IMR-90 (cell line): ENCODE measurements around the gene SLC24A3. TPM values are rescaled to one million over a fixed set of nuclear protein-coding genes. Genes with fewer than 3 reads are reported as not detected.

ENCODE experiments used
- ATAC-seq: fragments of 200-7000 bp; cut with Tn5 transposase; 2 replicates; pipeline ENCODE4 v1.9.1; 2020; ENCODE audit warnings: low read depth, mild to moderate bottlenecking, moderate library complexity
- BruUV-seq: library from RNA; stranded (reverse); fragments of 400-500 nt; replicated peaks from 2 replicates; lab custom pipeline; 2021; lab: Mats Ljungman, UMichigan
- CTCF ChIA-PET: fragments of 300-600 bp; formaldehyde crosslinking; extraction: SDS; loops from one replicate; lab custom pipeline; 2021; ENCODE audit warnings: antibody characterized with exemption; lab: Yijun Ruan, JAX
- POLR2A ChIA-PET: fragments of 300-600 bp; sonication (Branson Sonifier 250); formaldehyde crosslinking; loops from one replicate; lab custom pipeline; 2022; ENCODE audit warnings: antibody characterized with exemption; ENCODE audit not compliant: unreplicated experiment; lab: Charles Lee
- DNase-seq: peaks from one replicate; pipeline ENCODE4 v3.0.0; 2013
- H2AFZ ChIP-seq: replicated peaks from 2 replicates; pipeline ENCODE3; 2013; ENCODE audit warnings: low read length, mild to moderate bottlenecking; ENCODE audit not compliant: poor library complexity
- H2AK5ac ChIP-seq: 2 replicates; pipeline ENCODE4 v1.6.1; 2013; ENCODE audit warnings: low read depth, low read length, inconsistent platforms
- H2AK9ac ChIP-seq: replicated peaks from 2 replicates; pipeline ENCODE3; 2013; ENCODE audit warnings: mild to moderate bottlenecking, low read depth, low read length, moderate library complexity; ENCODE audit not compliant: poor library complexity
- H2BK120ac ChIP-seq: 2 replicates; pipeline ENCODE4 v1.6.1; 2013; ENCODE audit warnings: low read depth, low read length, inconsistent platforms
- H2BK15ac ChIP-seq: 3 replicates; pipeline ENCODE4 v1.6.1; 2013; ENCODE audit warnings: low read depth, low read length, inconsistent platforms
- H2BK20ac ChIP-seq: 2 replicates; pipeline ENCODE4 v1.6.1; 2013; ENCODE audit warnings: low read depth, mild to moderate bottlenecking, inconsistent platforms, low read length, moderate library complexity
- H2BK5ac ChIP-seq: 2 replicates; pipeline ENCODE4 v1.6.1; 2013; ENCODE audit warnings: mild to moderate bottlenecking, low read depth, low read length, inconsistent platforms; ENCODE audit not compliant: poor library complexity, severe bottlenecking
- H3K14ac ChIP-seq: replicated peaks from 2 replicates; pipeline ENCODE4 v1.6.1; 2013; ENCODE audit warnings: low read depth, low read length, inconsistent platforms
- H3K18ac ChIP-seq: 2 replicates; pipeline ENCODE4 v1.6.1; 2013; ENCODE audit warnings: low read depth, low read length, control low read depth
- H3K23ac ChIP-seq: 2 replicates; pipeline ENCODE4 v1.6.1; 2013; ENCODE audit warnings: low read depth, low read length, inconsistent platforms
- H3K27ac ChIP-seq: 2 replicates; pipeline ENCODE4 v1.5.1; 2013; ENCODE audit warnings: mild to moderate bottlenecking, control low read depth, low read length; ENCODE audit not compliant: insufficient read depth
- H3K27me3 ChIP-seq: 2 replicates; pipeline ENCODE4 v1.6.1; 2013; ENCODE audit warnings: low read length; ENCODE audit not compliant: control insufficient read depth, insufficient read depth
- H3K36me3 ChIP-seq: 2 replicates; pipeline ENCODE4 v1.6.1; 2013; ENCODE audit warnings: low read length, mixed read lengths; ENCODE audit not compliant: control insufficient read depth, insufficient read depth
- H3K4ac ChIP-seq: 2 replicates; pipeline ENCODE4 v1.6.1; 2013; ENCODE audit warnings: low read depth, low read length, inconsistent platforms
- H3K4me1 ChIP-seq: 2 replicates; pipeline ENCODE4 v1.6.1; 2013; ENCODE audit warnings: low read length, mixed read lengths; ENCODE audit not compliant: control insufficient read depth, insufficient read depth
- H3K4me2 ChIP-seq: 2 replicates; pipeline ENCODE4 v1.6.1; 2013; ENCODE audit warnings: low read depth, mild to moderate bottlenecking, control low read depth, low read length, moderate library complexity
- H3K4me3 ChIP-seq: 2 replicates; pipeline ENCODE4 v1.5.1; 2013; ENCODE audit warnings: low read depth, mild to moderate bottlenecking, control low read depth, low read length, moderate library complexity; ENCODE audit not compliant: insufficient read depth
- H3K56ac ChIP-seq: 2 replicates; pipeline ENCODE4 v1.6.1; 2013; ENCODE audit warnings: low read length, inconsistent platforms; ENCODE audit not compliant: insufficient read depth; ENCODE audit errors: extremely low read depth
- H3K79me1 ChIP-seq, 2 experiments: 2 replicates each; pipeline ENCODE4 v1.6.1; 2013; ENCODE audit warnings: low read length in 2 of 2, inconsistent platforms in 1 of 2, low read depth in 1 of 2
- H3K9ac ChIP-seq: 2 replicates; pipeline ENCODE4 v1.6.1; 2013; ENCODE audit warnings: low read depth, low read length, control low read depth
- H3K9me1 ChIP-seq: 2 replicates; pipeline ENCODE4 v1.6.1; 2013; ENCODE audit warnings: low read length, inconsistent platforms; ENCODE audit not compliant: insufficient read depth
- H3K9me3 ChIP-seq: 2 replicates; pipeline ENCODE4 v1.6.1; 2013; ENCODE audit warnings: low read length; ENCODE audit not compliant: control insufficient read depth, insufficient read depth
- H4K20me1 ChIP-seq: 2 replicates; pipeline ENCODE4 v1.6.1; 2013; ENCODE audit warnings: low read length, inconsistent platforms; ENCODE audit not compliant: insufficient read depth
- H4K5ac ChIP-seq: 2 replicates; pipeline ENCODE4 v1.6.1; 2013; ENCODE audit warnings: mild to moderate bottlenecking, low read depth, low read length, control low read depth
- H4K8ac ChIP-seq, 2 experiments: 2 replicates each; pipeline ENCODE4 v1.6.1; 2013; ENCODE audit warnings: low read depth in 2 of 2, low read length in 2 of 2, control low read depth in 1 of 2, inconsistent platforms in 1 of 2
- H4K91ac ChIP-seq: 2 replicates; pipeline ENCODE4 v1.6.1; 2013; ENCODE audit warnings: low read depth, low read length, inconsistent platforms; ENCODE audit not compliant: insufficient read depth
- BHLHE40 ChIP-seq: fragments of 150-350 bp; IDR thresholded peaks from 2 replicates; pipeline ENCODE4 v1.6.1; 2016; ENCODE audit warnings: mild to moderate bottlenecking, low read depth, low read length
- CEBPB ChIP-seq: IDR thresholded peaks from 2 replicates; pipeline ENCODE4 v1.6.1; 2012; ENCODE audit warnings: low read depth, low read length, improper control_type of control experiment
- FOS ChIP-seq: fragments of 150-350 bp; IDR thresholded peaks from 2 replicates; pipeline ENCODE4 v1.6.1; 2016; ENCODE audit warnings: low read depth, low read length
- MAFK ChIP-seq: IDR thresholded peaks from 2 replicates; pipeline ENCODE4 v1.6.1; 2012; ENCODE audit warnings: low read depth, low read length, improper control_type of control experiment
- NFE2L2 ChIP-seq: fragments of 150-350 bp; IDR thresholded peaks from 2 replicates; pipeline ENCODE4 v1.6.1; 2016; ENCODE audit warnings: low read depth, mild to moderate bottlenecking, low read length
- POLR2A ChIP-seq: IDR thresholded peaks from 2 replicates; pipeline ENCODE4 v1.6.1; 2012; ENCODE audit warnings: mild to moderate bottlenecking, low read depth, low read length
- RAD21 ChIP-seq: IDR thresholded peaks from 2 replicates; pipeline ENCODE4 v1.6.1; 2012; ENCODE audit warnings: low read length, improper control_type of control experiment
- RCOR1 ChIP-seq: IDR thresholded peaks from 2 replicates; pipeline ENCODE4 v1.6.1; 2012; ENCODE audit warnings: mild to moderate bottlenecking, low read length, improper control_type of control experiment; ENCODE audit not compliant: insufficient replicate concordance
- SMC3 ChIP-seq: fragments of 150-350 bp; IDR thresholded peaks from 2 replicates; pipeline ENCODE4 v1.6.1; 2016; ENCODE audit warnings: low read depth, mild to moderate bottlenecking, antibody characterized with exemption, low read length, moderate library complexity
- USF2 ChIP-seq: fragments of 150-350 bp; IDR thresholded peaks from 2 replicates; pipeline ENCODE4 v1.6.1; 2017; ENCODE audit warnings: mild to moderate bottlenecking, antibody characterized with exemption, low read length, low read depth
- WGBS, 2 experiments: methylation state at CpG; one replicate each; pipeline versions ENCODE4 v1.1.5 to v1.1.7; 2013; ENCODE audit warnings: missing lambda C conversion rate in 2 of 2; ENCODE audit not compliant: insufficient read length in 1 of 2; ENCODE audit errors: extremely low coverage in 2 of 2; 5-methylcytosine and 5-hydroxymethylcytosine counted together
- dilution Hi-C: fragments of 300-500 bp; cut with HindIII; formaldehyde crosslinking; loops from one replicate; pipeline ENCODE4 v1.14.3; 2018; ENCODE audit warnings: low sequenced_read_pairs; ENCODE audit not compliant: unreplicated experiment
- in situ Hi-C: fragments of 300-500 bp; cut with MboI; formaldehyde crosslinking; loops from 3 replicates; pipeline ENCODE4 v1.14.3; 2019; ENCODE audit warnings: low sequenced_read_pairs, inconsistent platforms, mixed read lengths
- intact Hi-C: fragments of 100-400 bp; cut with micrococcal nuclease; formaldehyde crosslinking; loops from 2 replicates; pipeline ENCODE4 v1.10.0; 2022
- polyA plus RNA-seq, 3 experiments: library from polyadenylated mRNA; depleted of rRNA; stranded (reverse); fragments of >200 nt; gene quantifications; 2 replicates each; pipeline ENCODE4 v1.2.3, GENCODE V29; 2012; ENCODE audit warnings: low replicate concordance in 1 of 3
- total RNA-seq: library from RNA; depleted of rRNA; stranded (reverse); fragments of >200 nt; gene quantifications from 2 replicates; pipeline ENCODE4 v1.2.3, GENCODE V29; 2012
- TF ChIP-seq, protein P1 (sequence below): fragments of 150-350 bp; IDR thresholded peaks from 2 replicates; pipeline ENCODE4 v1.6.1; 2016; ENCODE audit warnings: low read depth, mild to moderate bottlenecking, low read length, moderate library complexity, borderline replicate concordance
- TF ChIP-seq, protein P2 (sequence below): conservative IDR thresholded peaks from 2 replicates; pipeline ENCODE4 v1.5.1; 2012; ENCODE audit warnings: mild to moderate bottlenecking, low read depth, low read length, improper control_type of control experiment

SLC24A3 gene
- total and polyA plus RNA-seq, 2 of the 4 experiments (the other 2 are of a cell fraction), result not detected

GRCh38 chr20:19767070-19767469 lies 554.6 kb downstream of the SLC24A3 start:
- WGBS, 2 experiments, result 70% methylated on average over 2 of the region's 4 CpGs; no CpG with 5 or more reads in 1 of the 2 experiments
- Histone ChIP-seq H3K27me3 (no peaks in the 10 kb centered on the region), H2BK5ac (no peak overlapping the region), H3K56ac (no peak overlapping the region), H3K4me1 (peaks cover 9% of the 10 kb centered on the region), H3K23ac (no peak overlapping the region), H2AFZ (no peak overlapping the region), H3K9me3 (no peaks in the 10 kb centered on the region), H2BK120ac (no peak overlapping the region), H3K14ac (no peak overlapping the region), H2BK20ac (no peak overlapping the region), H2AK5ac (no peak overlapping the region), H4K8ac (no peak overlapping the region), H3K4me3 (no peak overlapping the region), H3K27ac (no peak overlapping the region), H3K36me3 (peaks cover 4% of the 10 kb centered on the region), H3K4ac (no peak overlapping the region), H4K91ac (no peak overlapping the region), H2AK9ac (no peak overlapping the region), H4K20me1 (peaks cover 32% of the 10 kb centered on the region), H3K9me1 (peaks cover 17% of the 10 kb centered on the region), H3K79me1 (peaks cover 17 to 70% of the 10 kb centered on the region in 2 experiments), H2BK15ac (no peak overlapping the region), H3K4me2 (no peak overlapping the region), H4K5ac (no peak overlapping the region), H3K9ac (no peak overlapping the region), H3K18ac (no peak overlapping the region)
- in situ Hi-C loops (no loop called here), intact Hi-C loops (no loop called here), dilution Hi-C loops (no loop called here)
- ChIA-PET CTCF (no interaction called here), POLR2A (no interaction called here)
- DNase-seq (no peak), ATAC-seq (no peak)
- TF ChIP-seq CEBPB (no peak), MAFK (no peak), RCOR1 (no peak), USF2 (no peak), RAD21 (no peak), POLR2A (no peak), SMC3 (no peak), FOS (no peak), BHLHE40 (no peak), NFE2L2 (no peak)
- TF ChIP-seq, protein P1, sequence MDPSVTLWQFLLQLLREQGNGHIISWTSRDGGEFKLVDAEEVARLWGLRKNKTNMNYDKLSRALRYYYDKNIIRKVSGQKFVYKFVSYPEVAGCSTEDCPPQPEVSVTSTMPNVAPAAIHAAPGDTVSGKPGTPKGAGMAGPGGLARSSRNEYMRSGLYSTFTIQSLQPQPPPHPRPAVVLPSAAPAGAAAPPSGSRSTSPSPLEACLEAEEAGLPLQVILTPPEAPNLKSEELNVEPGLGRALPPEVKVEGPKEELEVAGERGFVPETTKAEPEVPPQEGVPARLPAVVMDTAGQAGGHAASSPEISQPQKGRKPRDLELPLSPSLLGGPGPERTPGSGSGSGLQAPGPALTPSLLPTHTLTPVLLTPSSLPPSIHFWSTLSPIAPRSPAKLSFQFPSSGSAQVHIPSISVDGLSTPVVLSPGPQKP, result no peak
- TF ChIP-seq, protein P2, sequence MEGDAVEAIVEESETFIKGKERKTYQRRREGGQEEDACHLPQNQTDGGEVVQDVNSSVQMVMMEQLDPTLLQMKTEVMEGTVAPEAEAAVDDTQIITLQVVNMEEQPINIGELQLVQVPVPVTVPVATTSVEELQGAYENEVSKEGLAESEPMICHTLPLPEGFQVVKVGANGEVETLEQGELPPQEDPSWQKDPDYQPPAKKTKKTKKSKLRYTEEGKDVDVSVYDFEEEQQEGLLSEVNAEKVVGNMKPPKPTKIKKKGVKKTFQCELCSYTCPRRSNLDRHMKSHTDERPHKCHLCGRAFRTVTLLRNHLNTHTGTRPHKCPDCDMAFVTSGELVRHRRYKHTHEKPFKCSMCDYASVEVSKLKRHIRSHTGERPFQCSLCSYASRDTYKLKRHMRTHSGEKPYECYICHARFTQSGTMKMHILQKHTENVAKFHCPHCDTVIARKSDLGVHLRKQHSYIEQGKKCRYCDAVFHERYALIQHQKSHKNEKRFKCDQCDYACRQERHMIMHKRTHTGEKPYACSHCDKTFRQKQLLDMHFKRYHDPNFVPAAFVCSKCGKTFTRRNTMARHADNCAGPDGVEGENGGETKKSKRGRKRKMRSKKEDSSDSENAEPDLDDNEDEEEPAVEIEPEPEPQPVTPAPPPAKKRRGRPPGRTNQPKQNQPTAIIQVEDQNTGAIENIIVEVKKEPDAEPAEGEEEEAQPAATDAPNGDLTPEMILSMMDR, result no peak
- no TSS peak for BruUV-seq
